Spinal cord (tissue), 10 donors: ENCODE data around the gene PSAP. TPM values are rescaled to one million over a fixed set of nuclear protein-coding genes. Genes with fewer than 3 reads are reported as not detected.
A peak's percentile ranks its signal among the peaks of the same experiment; 100 is the strongest.

Experiments used
- DNase-seq, 6 donors: peaks; one replicate each; pipeline versions ENCODE4 v3.0.0 to v3.0.0-alpha.2; 2013 to 2015; ENCODE audit warnings: low spot score in 6 of 6, low read depth in 4 of 6
- H3K27ac ChIP-seq: one replicate; pipeline ENCODE4 v1.5.1; 2013; ENCODE audit warnings: low read depth, low read length, control low read depth
- H3K27me3 ChIP-seq: one replicate; pipeline ENCODE4 v1.6.1; 2013; ENCODE audit warnings: low read length; ENCODE audit not compliant: control insufficient read depth, insufficient read depth
- H3K36me3 ChIP-seq: one replicate; pipeline ENCODE4 v1.6.1; 2013; ENCODE audit warnings: low read length; ENCODE audit not compliant: control insufficient read depth, insufficient read depth
- H3K4me1 ChIP-seq: one replicate; pipeline ENCODE4 v1.6.1; 2013; ENCODE audit warnings: low read length; ENCODE audit not compliant: control insufficient read depth, insufficient read depth
- H3K4me3 ChIP-seq: one replicate; pipeline ENCODE4 v1.5.1; 2013; ENCODE audit warnings: low read depth, low read length, control low read depth
- H3K9me3 ChIP-seq: one replicate; pipeline ENCODE4 v1.6.1; 2013; ENCODE audit warnings: low read length; ENCODE audit not compliant: control insufficient read depth, insufficient read depth
- WGBS: methylation state at CpG from one replicate; pipeline ENCODE4 v1.1.5; 2013; ENCODE audit warnings: missing lambda C conversion rate; ENCODE audit not compliant: insufficient coverage; 5-methylcytosine and 5-hydroxymethylcytosine counted together
- polyA plus RNA-seq, 2 donors: library from polyadenylated mRNA; unstranded; fragments of 120-200 nt; gene quantifications; one replicate each; pipeline ENCODE4 v1.2.1, GENCODE V29; 2013; ENCODE audit not compliant: insufficient read length in 2 of 2
- total RNA-seq, 2 donors: library from RNA; depleted of rRNA in 1 of 2; stranded (reverse); fragments of 120-200 nt in 1 of 2; fragments of >200 nt in 1 of 2; gene quantifications; one replicate each; pipeline versions ENCODE4 v1.2.3 to v1.2.4, GENCODE V29; 2013 to 2014
- donor health status: healthy.

Gene PSAP
- total and polyA plus RNA-seq, 4 donors: 882 to 1,358 (median 1,236) TPM

GRCh38 chr10:71779641-71780040, 71.4 kb downstream of the PSAP start:
- Histone ChIP-seq H3K4me3 (no peak overlapping the region), H3K27ac (no peak overlapping the region), H3K4me1 (peaks cover 13% of the 10 kb centered on the region), H3K27me3 (peaks cover 2% of the 10 kb centered on the region), H3K9me3 (no peaks in the 10 kb centered on the region), H3K36me3 (peaks cover 4% of the 10 kb centered on the region)
- no peak for DNase-seq
- 90% methylated on average over 4 of the region's 6 CpGs for WGBS

- H3K4me1 ChIP-seq: peaks cover 23% of the 10 kb centered on the region
- no peaks in the 10 kb centered on the region for H3K36me3 ChIP-seq
- H3K27me3 ChIP-seq: peaks cover 2% of the 10 kb centered on the region
- H3K27ac ChIP-seq: no peak overlapping the region
- H3K4me3 ChIP-seq: no peak overlapping the region
- no peak for DNase-seq
- no peaks in the 10 kb centered on the region for H3K9me3 ChIP-seq
- WGBS: 89% methylated on average over 5 of the region's 11 CpGs
Measured at GRCh38 chr10:71778071-71778825, 72.8 kb downstream of the PSAP start.

GRCh38 chr10:71777213-71777985, 73.7 kb downstream of the PSAP start:
- Histone ChIP-seq H3K27ac (no peak overlapping the region), H3K9me3 (no peaks in the 10 kb centered on the region), H3K27me3 (peaks cover 2% of the 10 kb centered on the region), H3K4me3 (no peak overlapping the region), H3K36me3 (no peaks in the 10 kb centered on the region), H3K4me1 (peaks cover 31% of the 10 kb centered on the region)
- WGBS: 98% methylated on average over 16 of the region's 17 CpGs
- no peak for DNase-seq

- no peak overlapping the region for H3K27ac ChIP-seq
- H3K27me3 ChIP-seq: peaks cover 2% of the 10 kb centered on the region
- no peak for DNase-seq
- peaks cover 37% of the 10 kb centered on the region for H3K4me1 ChIP-seq
- H3K4me3 ChIP-seq: no peak overlapping the region
- no peaks in the 10 kb centered on the region for H3K9me3 ChIP-seq
- H3K36me3 ChIP-seq: no peaks in the 10 kb centered on the region
- no CpG with 5 or more reads among the region's 2 CpGs for WGBS
Measured at GRCh38 chr10:71776481-71776925, 74.5 kb downstream of the PSAP start.

- Histone ChIP-seq H3K4me3 (no peak overlapping the region), H3K4me1 (peaks cover 41% of the 10 kb centered on the region), H3K27ac (no peak overlapping the region), H3K27me3 (peaks cover 2% of the 10 kb centered on the region), H3K9me3 (no peaks in the 10 kb centered on the region), H3K36me3 (no peaks in the 10 kb centered on the region)
- DNase-seq: no peak
- WGBS: 100% methylated on average over 3 of the region's 3 CpGs
Measured at GRCh38 chr10:71774916-71775702, 75.9 kb downstream of the PSAP start.

- peaks cover 41% of the 10 kb centered on the region for H3K4me1 ChIP-seq
- H3K4me3 ChIP-seq: peak within 1 kb of the TSS; percentile 49
- peak in 4 of 6 donors; percentile 56 to 87 (median 64) for DNase-seq
- no peaks in the 10 kb centered on the region for H3K9me3 ChIP-seq
- no peaks in the 10 kb centered on the region for H3K36me3 ChIP-seq
- peak within 1 kb of the TSS; percentile 60 for H3K27ac ChIP-seq
- H3K27me3 ChIP-seq: peaks cover 2% of the 10 kb centered on the region
- 2% methylated on average over 52 of the region's 55 CpGs for WGBS
Measured at GRCh38 chr10:71773221-71773971, 77.7 kb downstream of the PSAP start, which contains the start of gene VSIR. Gene VSIR (minus strand): TSS chr10:71773520. CDS start chr10:71773439, 81 bp downstream.

GRCh38 chr10:71772832-71773220, 78.2 kb downstream of the PSAP start:
- peaks cover 2% of the 10 kb centered on the region for H3K27me3 ChIP-seq
- DNase-seq: no peak
- H3K4me1 ChIP-seq: peaks cover 44% of the 10 kb centered on the region
- peak overlapping the region; percentile 20 for H3K27ac ChIP-seq
- H3K36me3 ChIP-seq: no peaks in the 10 kb centered on the region
- WGBS: 68% methylated on average over 4 of the region's 4 CpGs
- no peaks in the 10 kb centered on the region for H3K9me3 ChIP-seq
- peak overlapping the region; percentile 49 for H3K4me3 ChIP-seq

GRCh38 chr10:71771821-71772617, 79.0 kb downstream of the PSAP start:
- Histone ChIP-seq H3K27ac (no peak overlapping the region), H3K4me3 (peak overlapping the region; percentile 49), H3K9me3 (no peaks in the 10 kb centered on the region), H3K36me3 (no peaks in the 10 kb centered on the region), H3K27me3 (peaks cover 2% of the 10 kb centered on the region), H3K4me1 (peaks cover 52% of the 10 kb centered on the region)
- DNase-seq: no peak
- WGBS: 67% methylated on average over 2 of the region's 2 CpGs
